ENCODE measurements around the gene FPR2.
"Not testable (repeated sequence)": the region's sequence is repeated elsewhere in the genome, so short reads cannot be mapped to it uniquely, and the experiment has no call there.

FPR2 gene

DNA sequence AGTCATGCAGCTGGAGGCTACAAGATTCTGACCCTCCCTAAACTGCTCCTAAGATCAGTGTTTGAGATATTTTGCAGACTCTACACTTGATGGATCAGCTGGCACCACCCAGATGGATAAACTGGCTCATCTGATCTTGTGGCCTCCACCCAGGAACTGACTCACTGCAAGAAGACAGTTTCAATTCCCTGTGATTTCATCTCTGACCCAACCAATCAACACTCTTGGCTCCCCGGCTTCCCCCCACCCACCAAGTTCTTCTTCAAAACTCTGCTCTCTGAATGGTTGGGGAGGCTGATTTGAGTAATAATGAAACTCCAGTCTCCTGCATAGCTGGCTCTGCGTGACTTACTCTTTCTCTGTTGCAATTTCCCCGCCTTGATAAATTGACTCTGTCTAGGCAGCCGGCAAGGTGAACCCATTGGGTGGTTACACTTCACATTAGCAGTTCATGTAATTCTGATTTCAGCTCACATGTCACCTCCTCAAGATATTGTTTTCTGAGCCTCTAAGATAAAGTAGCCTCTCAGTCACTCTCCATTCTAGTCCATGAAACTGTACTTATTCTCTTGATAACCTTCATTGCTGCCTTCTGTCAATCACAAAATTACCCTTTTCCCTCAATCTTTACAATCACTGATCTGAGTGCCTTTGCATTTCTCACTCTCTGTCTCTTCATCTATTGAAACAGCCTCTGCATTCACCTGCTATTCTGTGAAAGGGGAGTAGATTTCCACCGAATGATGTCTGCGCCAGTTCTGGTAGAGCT is 24.1 kb downstream of the FPR2 start:
- DNase-seq = no peak

DNA sequence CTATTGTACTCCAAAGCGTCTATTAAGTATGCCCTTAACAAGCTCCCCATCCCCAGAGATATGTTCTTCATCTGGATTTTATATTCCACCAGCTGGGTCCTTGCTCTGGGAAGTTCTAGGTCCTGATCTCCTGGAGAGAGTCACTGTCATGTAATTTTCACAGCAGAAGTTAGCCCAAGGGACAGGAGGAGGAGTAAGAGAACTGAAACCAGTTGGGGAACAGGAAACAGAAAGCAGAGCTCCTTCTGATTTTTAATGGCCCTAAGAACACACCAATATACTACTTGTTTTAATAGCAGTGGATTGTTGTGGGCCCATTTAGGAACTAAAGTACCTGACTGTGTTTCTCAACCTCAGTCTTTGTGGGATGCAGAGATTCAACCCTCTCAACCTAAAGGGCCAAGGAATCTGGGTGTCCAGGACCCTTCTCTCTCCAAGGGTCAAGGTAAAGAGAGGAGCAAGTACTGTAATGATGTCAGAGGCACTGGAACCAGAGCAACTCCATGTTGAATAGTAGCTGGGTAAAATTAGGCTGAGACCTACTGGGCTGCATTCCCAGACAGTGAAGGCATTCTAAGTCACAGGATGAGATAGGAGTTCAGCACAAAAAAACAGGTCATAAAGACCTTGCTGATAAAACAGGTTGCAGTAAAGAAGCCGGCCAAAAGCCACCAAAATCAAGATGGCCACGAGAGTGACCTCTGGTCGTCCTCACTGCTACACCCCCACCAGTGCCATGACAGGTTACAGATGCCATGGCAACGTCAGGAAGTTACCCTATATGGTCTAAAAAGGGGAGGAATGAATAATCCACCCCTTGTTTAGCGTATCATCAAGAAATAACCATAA is 25.9 kb downstream of the FPR2 start:
- DNase-seq = no peak

- DNase-seq = no peak
Measured at GRCh38 chr19:51788029-51788428, 27.0 kb downstream of the FPR2 start.

DNA sequence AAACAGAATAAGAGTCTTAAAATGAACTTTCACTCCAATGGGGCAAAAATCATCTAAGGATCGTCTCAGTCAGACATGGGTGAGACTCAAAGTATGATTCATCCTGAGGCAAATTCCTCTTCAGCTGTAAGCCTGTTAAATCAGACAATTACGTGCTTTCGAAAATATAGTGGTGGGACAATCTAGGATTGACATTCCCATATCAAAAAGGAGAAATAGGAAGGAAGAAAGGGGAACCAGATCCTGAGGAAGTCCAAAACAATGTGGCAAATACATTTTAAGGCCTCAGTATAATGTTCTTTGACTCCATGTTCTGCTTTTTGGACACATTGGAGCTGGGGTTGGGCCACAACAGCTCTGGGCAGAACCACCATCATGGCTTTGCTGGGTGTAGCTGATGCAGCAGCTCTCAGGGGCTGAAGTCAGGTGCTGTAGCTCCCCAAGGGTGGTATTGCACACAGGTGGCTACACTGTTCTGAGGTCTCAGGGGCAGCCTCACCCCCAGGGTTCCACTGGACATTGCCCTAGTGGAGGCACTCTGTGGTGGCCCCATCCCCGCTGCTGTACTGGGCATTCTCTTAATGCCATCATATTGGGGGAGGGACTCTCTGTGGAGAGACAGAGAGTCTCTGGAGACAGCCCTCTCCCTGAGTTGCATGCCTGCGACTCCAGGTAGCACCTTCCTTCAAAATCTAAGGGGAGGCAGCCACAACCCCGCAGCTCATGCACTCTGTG is 28.2 kb downstream of the FPR2 start:
- DNase-seq = no peak

DNA sequence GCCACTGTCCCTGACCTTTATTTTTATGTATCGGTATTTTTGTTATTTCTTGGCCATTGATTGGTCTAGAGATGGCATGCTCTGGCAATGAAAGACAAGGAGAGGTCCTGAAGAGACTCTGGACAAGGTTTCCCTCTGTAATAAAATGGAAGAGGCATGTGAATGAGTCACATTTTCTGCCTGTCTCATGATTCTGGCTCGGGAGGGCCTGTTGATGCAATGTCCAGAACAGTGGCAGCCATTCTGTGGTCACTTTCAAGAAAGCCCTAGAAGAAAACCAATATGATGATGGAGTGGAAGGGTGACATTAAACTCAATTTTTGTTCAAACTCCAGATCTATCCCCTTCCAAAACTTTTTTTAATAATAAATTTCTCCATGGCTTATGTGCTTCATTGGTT is 32.0 kb downstream of the FPR2 start:
- DNase-seq = no peak

GRCh38 chr19:51793994-51794393 is 33.0 kb downstream of the FPR2 start:
- DNase-seq = no peak

GRCh38 chr19:51794885-51795490 is 34.0 kb downstream of the FPR2 start, which contains the start of gene FPR3:
FPR3 (plus strand) TSS chr19:51795157; CDS start chr19:51823749, 28,592 bp downstream.
- DNase-seq = no peak

- no peak for DNase-seq
Measured at GRCh38 chr19:51796195-51796679, 35.3 kb downstream of the FPR2 start.

DNA sequence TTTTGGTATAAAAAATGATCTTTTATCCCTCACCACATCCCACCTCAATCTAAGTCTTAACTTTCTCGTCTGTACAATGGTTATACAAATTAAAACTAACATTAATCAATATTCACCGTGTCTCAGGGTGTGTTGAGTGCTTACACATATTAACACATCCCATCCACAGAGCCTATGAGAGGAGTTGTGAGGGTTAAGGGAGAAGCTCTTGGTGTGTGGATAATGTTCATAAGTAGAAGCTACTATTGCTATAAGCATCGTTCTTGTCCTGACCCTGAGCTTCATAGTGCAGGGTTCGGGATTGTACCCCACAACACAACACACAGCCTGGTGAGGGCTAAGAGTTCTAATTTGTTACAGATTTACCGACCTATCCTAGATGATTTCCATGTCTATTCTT is 36.5 kb downstream of the FPR2 start:
- no peak for DNase-seq

DNA sequence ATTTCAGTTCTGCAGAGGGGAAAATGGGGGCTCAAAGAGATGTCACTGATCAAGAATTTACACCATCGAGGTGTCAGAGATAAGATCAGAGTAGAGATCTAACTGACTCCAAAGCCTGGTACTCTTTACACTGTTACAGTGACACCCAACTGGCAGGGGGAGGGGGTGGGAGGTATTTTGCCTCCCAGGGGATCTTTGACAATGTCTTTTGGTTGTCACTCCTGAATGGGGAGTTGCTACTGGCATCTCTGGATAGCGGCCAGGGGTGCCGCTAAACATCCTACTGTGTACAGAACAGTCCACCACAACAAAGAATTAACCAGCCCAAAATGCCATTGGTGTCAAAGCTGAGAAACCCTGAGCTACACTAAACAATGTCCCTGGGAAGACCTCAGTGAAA is 37.1 kb downstream of the FPR2 start:
- no peak for DNase-seq

DNA sequence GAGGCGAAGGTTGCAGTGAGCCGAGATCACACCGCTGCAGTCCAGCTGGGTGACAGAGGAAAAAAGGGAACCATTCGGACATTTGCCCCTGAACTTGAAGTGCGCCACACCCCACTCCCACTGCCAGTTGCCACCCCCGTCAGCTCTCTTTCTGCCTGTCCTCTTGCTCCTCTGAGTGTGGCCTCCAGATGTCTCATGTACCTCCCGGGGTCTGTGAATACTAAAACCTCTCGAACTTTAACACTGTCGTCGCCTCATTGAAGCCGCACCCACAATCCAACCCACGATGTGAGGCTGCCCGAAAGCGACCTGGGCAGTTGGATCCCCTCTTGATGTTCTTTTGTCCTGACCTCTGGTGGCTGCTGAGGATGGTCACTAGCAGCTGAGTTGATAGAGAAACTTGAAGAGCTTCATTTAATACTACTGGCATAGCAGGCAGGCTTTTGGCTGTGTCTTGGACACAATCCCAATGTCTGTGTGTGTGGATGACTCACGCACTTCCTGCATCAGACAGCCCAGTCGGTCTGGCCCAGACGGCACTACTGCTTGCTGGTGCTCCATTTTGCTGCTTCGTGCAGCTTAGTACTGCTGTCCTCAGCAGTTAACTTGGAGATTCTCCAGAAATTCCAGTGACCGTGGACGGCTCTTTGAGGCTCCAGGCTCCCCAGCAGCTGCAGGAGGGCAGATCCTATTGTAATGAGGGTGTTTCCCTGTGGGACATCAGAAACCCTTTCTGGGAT is 38.2 kb downstream of the FPR2 start:
- DNase-seq = no peak

DNA sequence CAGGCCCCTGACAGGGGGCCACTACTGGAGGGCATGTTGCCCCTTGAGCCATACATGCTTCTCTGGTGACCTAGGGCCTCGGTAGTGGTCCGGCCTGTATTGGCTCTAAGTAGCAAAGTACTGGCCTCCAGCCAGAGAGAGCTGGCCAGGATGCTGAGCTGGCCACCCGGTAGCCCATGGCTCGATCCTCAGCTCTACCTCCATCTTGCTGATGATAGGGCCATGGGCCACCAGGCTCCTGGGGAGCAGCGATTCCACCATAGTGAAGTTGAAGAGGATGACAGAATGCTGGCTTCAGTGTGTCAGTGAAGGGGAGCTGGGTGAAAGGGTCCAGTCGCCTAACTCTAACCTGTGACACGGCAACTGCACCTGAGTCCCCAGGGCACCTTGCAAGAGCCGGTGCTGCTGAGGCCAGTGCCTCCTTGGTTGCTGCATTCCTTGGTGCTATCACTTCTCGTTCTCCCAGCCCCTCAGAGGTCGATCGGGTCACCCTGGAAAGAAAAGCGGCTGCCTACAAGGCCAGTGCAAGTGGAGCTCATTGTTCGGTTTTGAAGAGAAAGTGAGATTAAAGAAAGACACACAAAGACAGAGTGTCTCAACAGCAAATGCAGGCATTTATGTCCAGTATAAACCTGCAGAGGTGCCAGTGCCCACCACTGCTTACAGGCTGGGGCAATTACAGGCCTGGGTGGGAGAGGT is 38.9 kb downstream of the FPR2 start:
- DNase-seq = no peak

- DNase-seq = no peak
Measured at GRCh38 chr19:51800473-51801244, 39.7 kb downstream of the FPR2 start.

GRCh38 chr19:51802775-51803174 is 41.8 kb downstream of the FPR2 start:
- no peak for DNase-seq

DNA sequence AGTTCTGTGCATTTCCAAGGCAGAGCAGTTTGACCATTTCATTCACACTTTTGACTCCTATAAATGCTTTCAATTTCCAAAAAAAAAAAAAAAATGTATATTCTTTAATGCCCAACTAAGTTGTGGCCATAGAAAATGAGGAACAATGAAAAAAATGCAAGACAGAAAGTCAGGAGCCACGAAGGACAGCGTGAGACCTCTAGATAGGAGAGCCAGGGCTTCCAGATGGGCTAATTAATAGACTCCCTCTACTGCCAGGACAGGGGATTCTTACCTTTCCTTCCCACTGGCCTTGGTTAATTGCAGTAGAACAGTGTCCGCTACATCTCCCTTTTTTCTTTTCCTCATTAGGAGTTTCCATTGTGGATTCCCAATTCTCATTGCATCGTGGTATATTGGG is 42.5 kb downstream of the FPR2 start:
- DNase-seq = no peak

- DNase-seq = no peak
Measured at GRCh38 chr19:51803967-51804366, 43.0 kb downstream of the FPR2 start.

DNA sequence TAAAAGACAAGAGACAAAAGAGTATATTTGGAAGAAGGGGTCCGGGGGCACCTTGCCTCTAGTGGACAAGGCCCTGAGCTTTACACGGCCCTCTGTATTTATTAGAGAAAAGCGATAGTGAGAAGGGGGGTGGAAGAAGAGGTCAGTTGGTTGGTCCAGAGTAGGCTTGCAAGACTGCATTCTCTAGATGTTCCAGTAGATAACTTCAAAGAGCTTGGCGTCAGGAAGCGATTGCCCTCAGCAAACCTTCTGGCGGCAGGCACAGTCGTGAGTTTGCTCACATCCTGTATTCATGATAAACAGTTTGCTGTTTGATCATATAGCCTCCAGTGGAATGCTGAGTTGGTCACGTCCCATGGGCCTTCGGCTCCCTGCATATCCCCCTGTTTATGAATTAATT is 43.8 kb downstream of the FPR2 start:
- not testable (repeated sequence) for DNase-seq

- DNase-seq = not testable (repeated sequence)
Measured at GRCh38 chr19:51805396-51805795, 44.4 kb downstream of the FPR2 start.

GRCh38 chr19:51806571-51806970 is 45.6 kb downstream of the FPR2 start:
- DNase-seq = not testable (repeated sequence)

DNA sequence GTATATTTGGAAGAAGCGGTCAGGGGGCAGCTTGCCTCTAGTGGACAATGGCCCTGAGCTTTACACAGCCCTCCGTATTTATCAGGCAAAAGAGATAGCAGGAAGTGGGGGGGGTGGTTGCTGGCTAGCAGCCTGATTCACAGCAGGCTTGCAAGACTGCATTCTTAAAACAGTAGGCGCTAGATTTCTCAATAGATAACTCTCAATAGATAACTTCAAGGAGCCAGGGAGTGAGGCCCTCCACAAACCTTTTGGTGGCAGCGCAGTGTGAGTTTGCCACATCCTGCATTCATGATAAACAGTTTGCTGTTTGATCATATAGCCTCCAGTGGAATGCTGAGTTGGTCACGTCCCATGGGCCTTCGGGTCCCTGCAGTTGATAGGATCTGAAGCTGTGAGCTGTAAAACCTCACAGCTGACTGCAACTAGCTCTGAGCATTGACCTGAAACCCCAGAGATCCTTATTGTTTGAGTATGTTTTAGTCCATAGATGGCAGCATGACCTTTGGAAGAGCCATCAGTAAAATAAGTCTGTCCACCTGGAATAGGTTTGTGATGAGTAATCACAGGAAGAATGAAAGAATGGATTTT is 46.2 kb downstream of the FPR2 start:
- DNase-seq = no peak

Measured in CD4-positive, alpha-beta T cell treated with Interleukin-17A for 4 hours (primary cell).